Nasal cavity respiratory epithelium epithelial cell of viscerocranial mucosa (primary cell): ENCODE data around the gene SLC4A2. TPM values are rescaled to one million over a fixed set of nuclear protein-coding genes. Genes with fewer than 3 reads are reported as not detected.

Experiments used
- total RNA-seq: library from RNA; depleted of rRNA; stranded (reverse); fragments of >200 nt; gene quantifications from 2 replicates; pipeline ENCODE4 v1.2.3, GENCODE V29; 2014

SLC4A2 gene
- total RNA-seq: 46.8 and 80.0 TPM in 2 replicates

GRCh38 chr7:151059367-151060112 is at the start of gene SLC4A2:
TSS of gene SLC4A2 (plus strand) at chr7:151059589. CDS start at chr7:151061988, 2,399 bp downstream.

GRCh38 chr7:151024435-151025056 is 34.8 kb upstream of the SLC4A2 start, which contains the start of gene ATG9B:
TSS of gene ATG9B (minus strand) at chr7:151024494. CDS start at chr7:151024423, 71 bp downstream.

DNA sequence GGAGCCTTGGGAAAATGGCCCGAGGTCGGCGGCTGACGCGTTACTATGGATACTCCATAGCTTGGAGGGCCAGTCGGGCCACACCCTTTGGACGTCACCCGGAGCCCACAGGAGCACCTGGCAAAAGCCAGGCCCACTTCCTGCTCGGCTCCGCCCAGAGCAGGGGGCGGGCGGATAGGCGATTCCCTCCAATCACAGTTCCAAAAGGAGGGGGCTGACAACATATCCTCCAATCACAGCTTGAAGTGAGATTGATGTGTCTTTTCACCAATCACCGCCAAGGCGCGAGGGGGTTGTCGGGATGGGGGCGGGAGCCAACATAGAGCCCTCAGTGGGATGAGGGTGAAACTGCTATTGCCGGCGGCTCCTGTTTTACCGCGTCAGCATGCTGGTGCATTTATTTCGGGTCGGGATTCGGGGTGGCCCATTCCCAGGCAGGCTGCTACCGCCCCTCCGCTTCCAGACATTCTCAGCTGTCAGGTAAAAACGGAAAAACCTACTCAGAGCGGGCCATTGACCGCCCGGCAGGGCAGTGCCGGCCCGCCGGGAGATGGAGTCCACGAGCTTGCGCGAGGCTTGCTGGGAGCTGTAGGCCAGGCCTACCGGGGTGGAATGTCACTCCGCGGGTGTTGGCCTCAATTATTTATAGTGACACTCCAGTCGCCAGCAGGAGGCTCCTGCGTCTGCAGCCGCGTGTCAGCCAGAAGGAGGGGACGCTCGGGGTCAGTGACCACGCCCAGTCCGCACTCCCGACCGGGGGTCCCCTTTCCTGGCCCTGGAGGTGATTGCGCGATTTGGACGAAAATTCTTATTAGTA is 31.1 kb upstream of the SLC4A2 start, which contains the start of gene ABCB8:
TSS of gene ABCB8 (plus strand) at position 320 of the 817 bp plus-strand sequence. CDS start at position 386, 66 bp downstream.

GRCh38 chr7:151047976-151048815 is 11.2 kb upstream of the SLC4A2 start, which contains the start of gene ASIC3:
TSS of gene ASIC3 (plus strand) at chr7:151048531. CDS start at chr7:151048886, 355 bp downstream.

GRCh38 chr7:151057506-151057988 is 1.8 kb upstream of the SLC4A2 start, which contains the start of gene CDK5:
TSS of gene CDK5 (minus strand) at chr7:151057897. CDS start at chr7:151057848, 49 bp downstream.

DNA sequence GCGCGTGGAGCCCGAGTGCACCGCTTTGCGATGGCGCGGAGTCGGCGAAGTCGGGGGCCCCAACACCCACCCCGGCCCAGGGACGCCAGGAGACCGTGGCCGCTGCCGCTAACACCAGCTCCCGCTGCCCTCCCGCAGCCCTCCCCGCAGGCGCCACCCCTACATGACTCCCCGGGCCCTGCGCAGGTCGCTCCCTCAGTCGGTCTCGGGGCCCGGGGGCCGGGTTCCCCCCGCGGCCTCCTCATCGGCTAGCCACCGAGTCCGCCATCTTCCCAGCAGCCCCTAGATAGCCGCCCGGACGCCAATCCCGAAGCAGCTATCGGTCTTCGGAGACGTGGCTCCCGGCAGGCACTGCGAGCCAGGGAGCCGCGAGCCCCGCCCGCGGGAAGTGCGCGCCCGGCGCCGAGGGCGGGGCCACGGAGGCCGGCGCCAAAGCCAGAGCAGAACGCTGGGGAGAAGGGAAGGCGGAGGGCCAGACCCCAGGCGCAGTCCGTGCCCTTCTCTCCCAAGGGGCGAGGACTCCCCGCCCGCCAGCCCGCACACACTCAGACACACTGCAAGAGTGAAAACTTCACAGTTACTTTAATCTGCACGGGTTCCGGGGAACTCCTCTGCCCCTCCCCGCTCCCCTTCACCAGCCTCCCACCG is 21.3 kb downstream of the SLC4A2 start, which contains the start of gene FASTK:
TSS of gene FASTK (minus strand) at position 288 of the 648 bp plus-strand sequence. CDS start at position 245, 43 bp downstream.

GRCh38 chr7:151083071-151083823 is 23.9 kb downstream of the SLC4A2 start, which contains the start of gene TMUB1:
TSS of gene TMUB1 (minus strand) at chr7:151083493. CDS start at chr7:151082563, 930 bp downstream.

GRCh38 chr7:151085691-151086620 is 26.6 kb downstream of the SLC4A2 start, which contains the start of gene AGAP3:
TSS of gene AGAP3 (plus strand) at chr7:151086475. CDS start at chr7:151086742, 267 bp downstream.

Other genes starting within 250 kb of the SLC4A2 start
- 0.34 TPM in 1 of 2 replicates, not detected in the other for gene AOC1, start 207.1 kb upstream of the SLC4A2 start, total RNA-seq
- under 0.01 and 0.14 TPM in 2 replicates for gene KCNH2, start 81.3 kb upstream of the SLC4A2 start, total RNA-seq
- 0.14 and 0.34 TPM in 2 replicates for gene NOS3, start 68.6 kb upstream of the SLC4A2 start, total RNA-seq
- gene ATG9B, start 35.1 kb upstream of the SLC4A2 start, total RNA-seq: 1.00 and 1.7 TPM in 2 replicates
- gene ABCB8, start 31.1 kb upstream of the SLC4A2 start, total RNA-seq: 19.5 and 24.8 TPM in 2 replicates
- 0.28 and 0.34 TPM in 2 replicates for gene ASIC3, start 11.1 kb upstream of the SLC4A2 start, total RNA-seq
- gene CDK5, start 1.7 kb upstream of the SLC4A2 start, total RNA-seq: 8.9 and 17.7 TPM in 2 replicates
- gene FASTK, start 21.2 kb downstream of the SLC4A2 start, total RNA-seq: 50.6 and 58.6 TPM in 2 replicates
- 14.7 and 22.9 TPM in 2 replicates for gene TMUB1, start 23.9 kb downstream of the SLC4A2 start, total RNA-seq
- gene AGAP3, start 26.9 kb downstream of the SLC4A2 start, total RNA-seq: 57.8 and 138 TPM in 2 replicates
- gene GBX1, start 108.1 kb downstream of the SLC4A2 start, total RNA-seq: not detected in 2 replicates
- gene ASB10, start 127.7 kb downstream of the SLC4A2 start, total RNA-seq: not detected in 2 replicates
- not detected in 2 replicates for gene H2BK1, start 150.9 kb downstream of the SLC4A2 start, total RNA-seq
- 64.9 and 83.0 TPM in 2 replicates for gene ABCF2, start 167.6 kb downstream of the SLC4A2 start, total RNA-seq
- gene CHPF2, start 172.9 kb downstream of the SLC4A2 start, total RNA-seq: 26.0 and 48.8 TPM in 2 replicates
- 1.4 and 5.6 TPM in 2 replicates for gene SMARCD3, start 189.1 kb downstream of the SLC4A2 start, total RNA-seq